CD8-positive, alpha-beta memory T cell (primary cell): ENCODE data around the gene FNBP1. TPM values are rescaled to one million over a fixed set of nuclear protein-coding genes. Genes with fewer than 3 reads are reported as not detected.

Source experiments
- CTCF ChIA-PET: fragments of 350-600 bp; sonication (Branson Sonifier 250); formaldehyde crosslinking; loops from one replicate; lab custom pipeline; 2021; ENCODE audit warnings: antibody characterized with exemption; lab: Charles Lee
- POLR2A ChIA-PET: fragments of 350-600 bp; sonication (Branson Sonifier 250); formaldehyde crosslinking; loops from one replicate; lab custom pipeline; 2021; ENCODE audit warnings: antibody characterized with exemption; lab: Charles Lee
- DNase-seq, 5 donors: peaks; one replicate each; pipeline versions ENCODE4 v3.0.0 to v3.0.0-alpha.2; 2020 to 2022; ENCODE audit warnings: mixed read lengths in 1 of 5
- H3K27ac ChIP-seq: one replicate; pipeline ENCODE4 v1.7.0; 2013; ENCODE audit warnings: low read depth, mild to moderate bottlenecking, low read length, moderate library complexity
- H3K27me3 ChIP-seq: 2 replicates; pipeline ENCODE4 v1.7.0; 2013; ENCODE audit warnings: low read length, mild to moderate bottlenecking; ENCODE audit not compliant: insufficient read depth, poor library complexity, severe bottlenecking
- H3K36me3 ChIP-seq: 2 replicates; pipeline ENCODE4 v1.7.0; 2013; ENCODE audit warnings: mild to moderate bottlenecking, low read length, moderate library complexity; ENCODE audit not compliant: insufficient read depth
- H3K4me1 ChIP-seq: 2 replicates; pipeline ENCODE4 v1.7.0; 2013; ENCODE audit warnings: mild to moderate bottlenecking, low read length, moderate library complexity; ENCODE audit not compliant: insufficient read depth
- H3K4me3 ChIP-seq: 2 replicates; pipeline ENCODE4 v1.7.0; 2013; ENCODE audit warnings: mild to moderate bottlenecking, low read length
- H3K9me3 ChIP-seq: 2 replicates; pipeline ENCODE4 v1.7.0; 2013; ENCODE audit warnings: mild to moderate bottlenecking, low read length
- H3K27ac Mint-ChIP-seq, 8 donors: one replicate each; pipeline ENCODE4 v1.8.0; 2020 to 2021; ENCODE audit warnings: mixed read lengths in 8 of 8, mild to moderate bottlenecking in 6 of 8, inconsistent platforms in 3 of 8, moderate library complexity in 3 of 8
- H3K27me3 Mint-ChIP-seq, 2 donors: one replicate each; pipeline ENCODE4 v1.8.0; 2020 to 2021; ENCODE audit warnings: mixed read lengths in 2 of 2, mild to moderate bottlenecking in 1 of 2, moderate library complexity in 1 of 2
- H3K36me3 Mint-ChIP-seq, 3 donors: one replicate each; pipeline ENCODE4 v1.8.0; 2020 to 2021; ENCODE audit warnings: mixed read lengths in 3 of 3, inconsistent platforms in 1 of 3, mild to moderate bottlenecking in 1 of 3
- H3K4me1 Mint-ChIP-seq, 3 donors: one replicate each; pipeline ENCODE4 v1.8.0; 2020 to 2021; ENCODE audit warnings: mixed read lengths in 3 of 3, inconsistent platforms in 1 of 3, mild to moderate bottlenecking in 1 of 3
- H3K4me3 Mint-ChIP-seq, 7 donors: one replicate each; pipeline ENCODE4 v1.8.0; 2020 to 2021; ENCODE audit warnings: mixed read lengths in 7 of 7, mild to moderate bottlenecking in 6 of 7, moderate library complexity in 4 of 7, inconsistent platforms in 2 of 7
- H3K9me3 Mint-ChIP-seq, 5 donors: one replicate each; pipeline ENCODE4 v1.8.0; 2020 to 2022; ENCODE audit warnings: mixed read lengths in 5 of 5, mild to moderate bottlenecking in 3 of 5, moderate library complexity in 2 of 5, inconsistent platforms in 1 of 5
- polyA plus RNA-seq: library from polyadenylated mRNA; unstranded; fragments of 300-500 nt; fragmentation: Illumina TruSeq; gene quantifications from one replicate; pipeline ENCODE4 v1.2.3, GENCODE V29; 2021
- total RNA-seq, 2 experiments: library from RNA; stranded (reverse); gene quantifications; one replicate each; pipeline ENCODE4 v1.2.3, GENCODE V29; 2021

FNBP1 gene
- total and polyA plus RNA-seq, 3 experiments from 2014 or later: 176 to 230 (median 226) TPM

GRCh38 chr9:129869585-129870501 lies 173.1 kb downstream of the FNBP1 start:
- CTCF ChIA-PET: interaction anchor here (1.0 to 2.7 kb wide), 4 partner anchors 14 to 22 kb away, joined by 3 to 9 read pairs (median 6); no protein-coding TSS in a partner anchor
- Histone ChIP-seq H3K4me3 (peak overlapping the region; percentile 62), H3K27me3 (no peaks in the 10 kb centered on the region), H3K9me3 (no peaks in the 10 kb centered on the region), H3K4me1 (peaks cover 75% of the 10 kb centered on the region), H3K36me3 (peaks cover 21% of the 10 kb centered on the region), H3K27ac (peak overlapping the region; percentile 87)
- Mint-ChIP-seq H3K4me3 (peak overlapping the region; percentile 44 to 84 (median 71)), H3K4me1 (peaks cover 59 to 92% (median 77%) of the 10 kb centered on the region in 3 donors), H3K27me3 (no peaks in the 10 kb centered on the region), H3K9me3 (no peaks in the 10 kb centered on the region), H3K27ac (peak overlapping the region; percentile 92 to 99 (median 96)), H3K36me3 (peaks cover 0 to 60% (median 15%) of the 10 kb centered on the region in 3 donors)
- POLR2A ChIA-PET: interaction anchor here (0.5 to 1.9 kb wide), 8 partner anchors 16 to 258 kb away, joined by 3 to 7 read pairs (median 4); partner anchors contain the start of gene TOR1B
- DNase-seq: peak in 1 of 5 donors; percentile 45

- H3K36me3 ChIP-seq: peaks cover 13% of the 10 kb centered on the region
- CTCF ChIA-PET: interaction anchor here (1.3 to 2.7 kb wide), 4 partner anchors 16 to 23 kb away, joined by 3 to 9 read pairs (median 6); no protein-coding TSS in a partner anchor
- Mint-ChIP-seq H3K36me3 (peaks cover 0 to 55% (median 18%) of the 10 kb centered on the region in 3 donors), H3K27ac (peak overlapping the region; percentile 92 to 99 (median 96)), H3K4me3 (peak overlapping the region; percentile 44 to 84 (median 71)), H3K9me3 (no peaks in the 10 kb centered on the region), H3K4me1 (peaks cover 60 to 90% (median 80%) of the 10 kb centered on the region in 3 donors), H3K27me3 (no peaks in the 10 kb centered on the region)
- POLR2A ChIA-PET: interaction anchor here (0.6 to 1.9 kb wide), 10 partner anchors 10 to 259 kb away, joined by 3 to 11 read pairs (median 4); partner anchors contain the start of gene TOR1B
- peaks cover 83% of the 10 kb centered on the region for H3K4me1 ChIP-seq
- H3K27ac ChIP-seq: peak overlapping the region; percentile 87
- no peaks in the 10 kb centered on the region for H3K27me3 ChIP-seq
- peak overlapping the region; percentile 62 for H3K4me3 ChIP-seq
- peak; percentile 84 to 97 (median 95) for DNase-seq
- H3K9me3 ChIP-seq: no peaks in the 10 kb centered on the region
Observed at GRCh38 chr9:129868872-129869486, 174.0 kb downstream of the FNBP1 start.

- Histone ChIP-seq H3K4me3 (peak overlapping the region; percentile 42), H3K27ac (peak overlapping the region; percentile 87), H3K4me1 (peaks cover 90% of the 10 kb centered on the region), H3K27me3 (no peaks in the 10 kb centered on the region), H3K9me3 (no peaks in the 10 kb centered on the region), H3K36me3 (peaks cover 6% of the 10 kb centered on the region)
- POLR2A ChIA-PET: interaction anchor here (0.6 to 1.9 kb wide), 9 partner anchors 9 to 260 kb away, joined by 3 to 11 read pairs (median 5); partner anchors contain the start of gene TOR1B
- no peak for DNase-seq
- H3K9me3 Mint-ChIP-seq: no peaks in the 10 kb centered on the region
- H3K36me3 Mint-ChIP-seq: peaks cover 4 to 52% (median 20%) of the 10 kb centered on the region in 3 donors
- peak overlapping the region; percentile 44 to 84 (median 71) for H3K4me3 Mint-ChIP-seq
- peak overlapping the region; percentile 92 to 99 (median 96) for H3K27ac Mint-ChIP-seq
- peaks cover 64 to 92% (median 80%) of the 10 kb centered on the region in 3 donors for H3K4me1 Mint-ChIP-seq
- H3K27me3 Mint-ChIP-seq: no peaks in the 10 kb centered on the region
- CTCF ChIA-PET: interaction anchor here (1.3 to 2.7 kb wide), 4 partner anchors 17 to 24 kb away, joined by 3 to 9 read pairs (median 5); no protein-coding TSS in a partner anchor
Observed at GRCh38 chr9:129868023-129868871, 174.7 kb downstream of the FNBP1 start.

- Histone ChIP-seq H3K27ac (no peak overlapping the region), H3K4me1 (peaks cover 94% of the 10 kb centered on the region), H3K4me3 (peak overlapping the region; percentile 18), H3K27me3 (no peaks in the 10 kb centered on the region), H3K36me3 (peaks cover 6% of the 10 kb centered on the region), H3K9me3 (no peaks in the 10 kb centered on the region)
- peak in 1 of 5 donors; percentile 27 for DNase-seq
- Mint-ChIP-seq H3K4me1 (peaks cover 67 to 94% (median 80%) of the 10 kb centered on the region in 3 donors), H3K27me3 (no peaks in the 10 kb centered on the region), H3K4me3 (peak overlapping the region; percentile 37 to 76 (median 60)), H3K27ac (peak overlapping the region; percentile 55 to 97 (median 92)), H3K36me3 (peaks cover 7 to 52% (median 22%) of the 10 kb centered on the region in 3 donors), H3K9me3 (no peaks in the 10 kb centered on the region)
- ChIA-PET CTCF (interaction anchor here (1.3 to 2.7 kb wide), 3 partner anchors 18 to 22 kb away, joined by 3 to 9 read pairs (median 7); no protein-coding TSS in a partner anchor), POLR2A (interaction anchor here (0.5 to 1.6 kb wide), 5 partner anchors 16 to 81 kb away, joined by 3 to 11 read pairs (median 6); no protein-coding TSS in a partner anchor)
Observed at GRCh38 chr9:129867136-129868022, 175.6 kb downstream of the FNBP1 start.

GRCh38 chr9:129866394-129867135 lies 176.4 kb downstream of the FNBP1 start:
- H3K27me3 Mint-ChIP-seq: no peaks in the 10 kb centered on the region
- peak overlapping the region; percentile 55 to 97 (median 92) for H3K27ac Mint-ChIP-seq
- CTCF ChIA-PET: interaction anchor here (1.0 kb wide), 1 partner anchor 18 kb away, joined by 3 read pairs; no protein-coding TSS in a partner anchor
- Histone ChIP-seq H3K4me1 (peaks cover 98% of the 10 kb centered on the region), H3K27ac (no peak overlapping the region), H3K36me3 (peaks cover 11% of the 10 kb centered on the region), H3K27me3 (no peaks in the 10 kb centered on the region), H3K9me3 (no peaks in the 10 kb centered on the region), H3K4me3 (peak overlapping the region; percentile 33)
- peaks cover 7 to 53% (median 22%) of the 10 kb centered on the region in 3 donors for H3K36me3 Mint-ChIP-seq
- POLR2A ChIA-PET: interaction anchor here (1.2 kb wide), 1 partner anchor 22 kb away, joined by 4 read pairs; no protein-coding TSS in a partner anchor
- peaks cover 69 to 95% (median 78%) of the 10 kb centered on the region in 3 donors for H3K4me1 Mint-ChIP-seq
- peak in 3 of 5 donors; percentile 28 to 81 (median 60) for DNase-seq
- H3K9me3 Mint-ChIP-seq: no peaks in the 10 kb centered on the region
- peak overlapping the region; percentile 10 to 85 (median 63) for H3K4me3 Mint-ChIP-seq
